Neural progenitor cell (in vitro differentiated cells): ENCODE measurements around the gene RPGR.

ENCODE experiments used
- EZH2 ChIP-seq: fragments of 200-600 bp; sonication (generic); IDR thresholded peaks from 2 replicates; pipeline ENCODE4 v1.6.1; 2017; ENCODE audit warnings: antibody characterized with exemption, mild to moderate bottlenecking, moderate library complexity
- EZH2phosphoT487 ChIP-seq: fragments of 200-600 bp; sonication (generic); IDR thresholded peaks from 2 replicates; pipeline ENCODE4 v1.6.1; 2017; ENCODE audit warnings: antibody characterized with exemption
- TF ChIP-seq, protein P1 (sequence below): fragments of 200-600 bp; sonication (generic); IDR thresholded peaks from 2 replicates; pipeline ENCODE4 v1.5.1; 2017; ENCODE audit warnings: antibody characterized with exemption, mild to moderate bottlenecking

DNA sequence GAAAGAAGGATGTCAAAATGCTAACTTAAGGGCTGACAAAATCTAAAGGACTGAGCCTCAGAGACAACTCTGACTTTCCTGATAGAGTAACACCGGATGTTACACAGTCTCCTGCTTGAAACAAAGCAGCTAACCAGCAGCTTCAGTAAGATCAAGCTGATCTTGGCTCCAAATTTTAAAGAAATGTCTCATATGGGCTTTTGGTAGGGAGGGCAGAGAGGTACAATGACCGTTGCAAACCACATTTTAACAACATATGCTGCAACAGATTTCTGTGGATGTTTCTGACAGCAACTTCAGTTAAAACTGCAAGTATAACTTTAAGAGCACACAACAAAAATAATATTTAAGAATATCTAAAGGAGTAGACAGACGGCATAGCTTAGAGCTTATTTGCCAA is 9.1 kb downstream of the RPGR start:
- TF ChIP-seq, protein P1, sequence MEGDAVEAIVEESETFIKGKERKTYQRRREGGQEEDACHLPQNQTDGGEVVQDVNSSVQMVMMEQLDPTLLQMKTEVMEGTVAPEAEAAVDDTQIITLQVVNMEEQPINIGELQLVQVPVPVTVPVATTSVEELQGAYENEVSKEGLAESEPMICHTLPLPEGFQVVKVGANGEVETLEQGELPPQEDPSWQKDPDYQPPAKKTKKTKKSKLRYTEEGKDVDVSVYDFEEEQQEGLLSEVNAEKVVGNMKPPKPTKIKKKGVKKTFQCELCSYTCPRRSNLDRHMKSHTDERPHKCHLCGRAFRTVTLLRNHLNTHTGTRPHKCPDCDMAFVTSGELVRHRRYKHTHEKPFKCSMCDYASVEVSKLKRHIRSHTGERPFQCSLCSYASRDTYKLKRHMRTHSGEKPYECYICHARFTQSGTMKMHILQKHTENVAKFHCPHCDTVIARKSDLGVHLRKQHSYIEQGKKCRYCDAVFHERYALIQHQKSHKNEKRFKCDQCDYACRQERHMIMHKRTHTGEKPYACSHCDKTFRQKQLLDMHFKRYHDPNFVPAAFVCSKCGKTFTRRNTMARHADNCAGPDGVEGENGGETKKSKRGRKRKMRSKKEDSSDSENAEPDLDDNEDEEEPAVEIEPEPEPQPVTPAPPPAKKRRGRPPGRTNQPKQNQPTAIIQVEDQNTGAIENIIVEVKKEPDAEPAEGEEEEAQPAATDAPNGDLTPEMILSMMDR: no peak
- TF ChIP-seq EZH2 (no peak), EZH2phosphoT487 (no peak)
